Endothelial cell of umbilical vein (primary cell): Measurements from ENCODE around the gene OR4C46. TPM values are rescaled to one million over a fixed set of nuclear protein-coding genes. Genes with fewer than 3 reads are reported as not detected.

ENCODE experiments used
- BruUV-seq: library from RNA; stranded (reverse); fragments of 400-500 nt; replicated peaks from 2 replicates; lab custom pipeline; 2021; lab: Mats Ljungman, UMichigan
- CTCF ChIA-PET: fragments of 300-600, 350-600 bp; sonication (Branson Sonifier 250); formaldehyde crosslinking; loops from one replicate; lab custom pipeline; 2021; ENCODE audit warnings: antibody characterized with exemption, inconsistent platforms; lab: Charles Lee
- POLR2A ChIA-PET: fragments of 300-600, 350-600 bp; sonication (Branson Sonifier 250); formaldehyde crosslinking; loops from one replicate; lab custom pipeline; 2021; ENCODE audit warnings: antibody characterized with exemption, inconsistent platforms; lab: Charles Lee
- DNase-seq: peaks from one replicate; pipeline ENCODE4 v3.0.0-alpha.2; 2011; ENCODE audit warnings: low read depth, low spot score
- FAIRE-seq: peaks from 2 replicates; lab custom pipeline; 2011; peaks lifted over from hg19 to GRCh38; lab: Jason Lieb, UNC
- H2AFZ ChIP-seq: 2 replicates; pipeline ENCODE4 v1.6.0; 2012; ENCODE audit warnings: low read depth, low read length, control low read depth, inconsistent platforms
- H3K27ac ChIP-seq: 2 replicates; pipeline ENCODE4 v1.5.1; 2011; ENCODE audit warnings: low read depth, mild to moderate bottlenecking, control low read depth, low read length, moderate library complexity; ENCODE audit not compliant: insufficient read depth
- H3K27me3 ChIP-seq, 2 experiments: 2 replicates each; pipeline versions ENCODE4 v1.6.0 to v1.6.1; 2011; ENCODE audit warnings: low read length in 2 of 2, mixed read lengths in 1 of 2; ENCODE audit not compliant: control insufficient read depth in 2 of 2, insufficient read depth in 2 of 2
- H3K36me3 ChIP-seq, 2 experiments: 2 replicates in 1 of 2; 3 replicates in 1 of 2; pipeline ENCODE4 v1.5.1; 2011; ENCODE audit warnings: low read length in 2 of 2, mild to moderate bottlenecking in 1 of 2, moderate library complexity in 1 of 2; ENCODE audit not compliant: control insufficient read depth in 2 of 2, insufficient read depth in 2 of 2; ENCODE audit errors: extremely low read depth in 1 of 2
- H3K4me1 ChIP-seq: 3 replicates; pipeline ENCODE4 v1.5.1; 2011; ENCODE audit warnings: mild to moderate bottlenecking, low read length; ENCODE audit not compliant: control insufficient read depth, insufficient read depth; ENCODE audit errors: extremely low read depth
- H3K4me2 ChIP-seq: 2 replicates; pipeline ENCODE4 v1.6.1; 2011; ENCODE audit warnings: low read length, control low read depth, mixed read lengths; ENCODE audit not compliant: insufficient read depth
- H3K4me3 ChIP-seq, 3 experiments: fragments of 200-600 bp in 1 of 3; sonication (generic), shearing (Covaris generic) in 1 of 3; replicated peaks in 1 of 3; 2 replicates each; pipeline ENCODE4 v1.5.1; 2011 to 2016; ENCODE audit warnings: control low read depth in 3 of 3, low read length in 3 of 3, mild to moderate bottlenecking in 2 of 3, inconsistent platforms in 1 of 3, low read depth in 1 of 3, moderate library complexity in 1 of 3; ENCODE audit not compliant: insufficient read depth in 1 of 3
- H3K79me2 ChIP-seq: 2 replicates; pipeline ENCODE4 v1.6.0; 2012; ENCODE audit warnings: low read length, inconsistent platforms; ENCODE audit not compliant: control insufficient read depth, insufficient read depth
- H3K9ac ChIP-seq: replicated peaks from 2 replicates; pipeline ENCODE3; 2011; ENCODE audit warnings: low read length, control low read depth; ENCODE audit not compliant: insufficient read depth; ENCODE audit errors: extremely low read depth
- H3K9me1 ChIP-seq: replicated peaks from 3 replicates; pipeline ENCODE4 v1.6.0; 2011; ENCODE audit warnings: mild to moderate bottlenecking, low read length; ENCODE audit not compliant: control insufficient read depth, insufficient read depth; ENCODE audit errors: extremely low read depth
- H3K9me3 ChIP-seq: replicated peaks from 2 replicates; pipeline ENCODE4 v1.5.1; 2012; ENCODE audit warnings: low read length, inconsistent platforms; ENCODE audit not compliant: control insufficient read depth, insufficient read depth
- H4K20me1 ChIP-seq: replicated peaks from 2 replicates; pipeline ENCODE3; 2011; ENCODE audit warnings: mild to moderate bottlenecking, low read length; ENCODE audit not compliant: control insufficient read depth, insufficient read depth; ENCODE audit errors: extremely low read depth
- CTCF ChIP-seq, 2 donors: IDR thresholded peaks; 1 replicate in 1 of 2; 2 replicates in 1 of 2; pipeline ENCODE4 v1.5.1; 2011; ENCODE audit warnings: low read length in 2 of 2, mild to moderate bottlenecking in 2 of 2, moderate library complexity in 2 of 2, control low read depth in 1 of 2, inconsistent platforms in 1 of 2, low read depth in 1 of 2; ENCODE audit not compliant: insufficient read depth in 1 of 2; ENCODE audit errors: extremely low read depth in 1 of 2
- EZH2 ChIP-seq: IDR thresholded peaks from 2 replicates; pipeline ENCODE4 v1.6.1; 2012; ENCODE audit warnings: borderline replicate concordance, low read depth, mild to moderate bottlenecking, moderate library complexity, low read length, inconsistent platforms; ENCODE audit not compliant: severe bottlenecking
- FOS ChIP-seq: IDR thresholded peaks from 2 replicates; pipeline ENCODE4 v1.6.1; 2011; ENCODE audit warnings: mild to moderate bottlenecking, low read length, moderate library complexity, borderline replicate concordance; ENCODE audit not compliant: insufficient read depth
- GATA2 ChIP-seq: IDR thresholded peaks from 2 replicates; pipeline ENCODE4 v1.7.0; 2011; ENCODE audit warnings: low read depth, mild to moderate bottlenecking, moderate library complexity, mixed read lengths, low read length; ENCODE audit not compliant: insufficient read length, insufficient read depth
- JUN ChIP-seq: IDR thresholded peaks from 2 replicates; pipeline ENCODE4 v1.6.1; 2011; ENCODE audit warnings: borderline replicate concordance, low read depth; ENCODE audit not compliant: insufficient read length, insufficient read depth
- MAX ChIP-seq: IDR thresholded peaks from 2 replicates; pipeline ENCODE4 v1.6.1; 2011; ENCODE audit not compliant: insufficient read depth, insufficient read length
- MYC ChIP-seq: IDR thresholded peaks from one replicate; pipeline ENCODE4 v1.6.1; 2011; ENCODE audit warnings: mild to moderate bottlenecking, low read depth, low read length
- POLR2A ChIP-seq: IDR thresholded peaks from 2 replicates; pipeline ENCODE4 v1.6.1; 2012; ENCODE audit warnings: low read depth, mild to moderate bottlenecking, control low read depth, low read length
- POLR2AphosphoS5 ChIP-seq: IDR thresholded peaks from 2 replicates; pipeline ENCODE4 v1.6.1; 2012; ENCODE audit warnings: low read depth, mild to moderate bottlenecking, control low read depth, low read length, moderate library complexity; ENCODE audit not compliant: insufficient read depth
- dilution Hi-C: fragments of 300-500 bp; cut with MboI; formaldehyde crosslinking; loops from one replicate; pipeline ENCODE4 v1.15.0; 2019; ENCODE audit warnings: low sequenced_read_pairs; ENCODE audit not compliant: extremely low pct_ligation_motif_present
- intact Hi-C: fragments of 100-400 bp; cut with micrococcal nuclease; formaldehyde crosslinking; loops from one replicate; pipeline ENCODE4 v1.10.0; 2022
- polyA plus RNA-seq, 4 experiments: library from polyadenylated mRNA; depleted of rRNA in 3 of 4; stranded (reverse) in 3 of 4; unstranded in 1 of 4; fragments of >200 nt; gene quantifications; 2 replicates each; pipeline versions ENCODE4 v1.2.1 to v1.2.3, GENCODE V29; 2011 to 2012; ENCODE audit warnings: missing spikeins in 1 of 4
- total RNA-seq: library from RNA; stranded (reverse); gene quantifications from 2 replicates; pipeline ENCODE4 v1.2.3, GENCODE V29; 2021

Gene OR4C46
- total and polyA plus RNA-seq, 2 donors (not counting 3 experiments of a cell fraction or from before 2014, with no cell fraction given): not detected

- H3K27me3 ChIP-seq: no peaks in the 10 kb centered on the region
- no peaks in the 10 kb centered on the region for H3K9me1 ChIP-seq
- H3K4me1 ChIP-seq: no peaks in the 10 kb centered on the region
- FAIRE-seq: no peak
- no peak overlapping the region for H3K27ac ChIP-seq
- H3K9ac ChIP-seq: no peak overlapping the region
- ChIA-PET CTCF (no interaction called here), POLR2A (no interaction called here)
- H3K4me3 ChIP-seq: no peak overlapping the region
- H3K9me3 ChIP-seq: peaks cover 7% of the 10 kb centered on the region
- H3K79me2 ChIP-seq: no peaks in the 10 kb centered on the region
- DNase-seq: no peak
- H3K4me2 ChIP-seq: no peak overlapping the region
- intact Hi-C loops: no loop called here
- no peaks in the 10 kb centered on the region for H3K36me3 ChIP-seq
- H2AFZ ChIP-seq: no peak overlapping the region
- no TSS peak for BruUV-seq
- H4K20me1 ChIP-seq: no peaks in the 10 kb centered on the region
- TF ChIP-seq POLR2A (no peak), JUN (no peak), MAX (no peak), GATA2 (no peak), EZH2 (no peak), POLR2AphosphoS5 (no peak), CTCF (IDR thresholded peaks at IDR 0.05; ENCODE audit: extremely low read depth in 1 of 2, insufficient read depth in 1 of 2, low read depth in 1 of 2, low read length in 2 of 2) (no peak), MYC (no peak), FOS (no peak)
- dilution Hi-C loops: no loop called here
Observed at GRCh38 chr11:54558407-54558806, 45.4 kb downstream of the OR4C46 start.

Other genes with a start within 250 kb of the OR4C46 start
- not detected in 2 replicates for gene OR4A5, start 102.8 kb upstream of the OR4C46 start, total RNA-seq
- not detected in 2 replicates for gene OR4A5, start 102.8 kb upstream of the OR4C46 start, polyA plus RNA-seq